Loucy (cell line): Measurements from ENCODE around the gene ARHGAP31.

ENCODE experiments used
- H2AFZ ChIP-seq: fragments of 200-600 bp; sonication (generic); 2 replicates; pipeline ENCODE4 v1.6.0; 2016; ENCODE audit warnings: antibody characterized with exemption, mild to moderate bottlenecking, low read length, moderate library complexity
- H3F3A ChIP-seq: fragments of 200-600 bp; 2 replicates; pipeline ENCODE4 v1.6.0; 2016; ENCODE audit warnings: antibody characterized with exemption, low read depth, mild to moderate bottlenecking
- H3K27me3 ChIP-seq: fragments of 200-600 bp; sonication (generic); 2 replicates; pipeline ENCODE4 v1.6.1; 2014; ENCODE audit warnings: low read length, mild to moderate bottlenecking; ENCODE audit not compliant: insufficient read depth, poor library complexity, severe bottlenecking
- H3K36me3 ChIP-seq: fragments of 200-600 bp; sonication (generic); 2 replicates; pipeline ENCODE4 v1.6.1; 2016; ENCODE audit warnings: low read length; ENCODE audit not compliant: insufficient read depth
- H3K4me1 ChIP-seq: fragments of 200-600 bp; sonication (generic); 2 replicates; pipeline ENCODE4 v1.5.1; 2014; ENCODE audit warnings: low read length, mild to moderate bottlenecking; ENCODE audit not compliant: insufficient read depth, poor library complexity, severe bottlenecking
- H3K4me2 ChIP-seq: fragments of 200-600 bp; sonication (generic); 2 replicates; pipeline ENCODE4 v1.6.0; 2014; ENCODE audit warnings: antibody characterized with exemption, low read length, low read depth, mild to moderate bottlenecking; ENCODE audit not compliant: poor library complexity, severe bottlenecking
- H3K4me3 ChIP-seq: fragments of 200-600 bp; sonication (generic); 2 replicates; pipeline ENCODE4 v1.5.1; 2014; ENCODE audit warnings: low read length, mild to moderate bottlenecking, mixed read lengths; ENCODE audit not compliant: poor library complexity, severe bottlenecking
- H3K79me2 ChIP-seq: fragments of 200-600 bp; sonication (generic); 2 replicates; pipeline ENCODE4 v1.6.1; 2014; ENCODE audit warnings: low read length; ENCODE audit not compliant: insufficient read depth
- H3K9ac ChIP-seq: fragments of 200-600 bp; sonication (generic); 2 replicates; pipeline ENCODE4 v1.6.0; 2014; ENCODE audit warnings: mild to moderate bottlenecking, low read depth, low read length, moderate library complexity; ENCODE audit not compliant: poor library complexity, severe bottlenecking
- H3K9me2 ChIP-seq: fragments of 200-600 bp; sonication (generic); replicated peaks from 2 replicates; pipeline ENCODE4 v1.6.1; 2016; ENCODE audit warnings: low read depth, low read length, mixed read lengths
- H3K9me3 ChIP-seq: fragments of 200-600 bp; sonication (generic); 2 replicates; pipeline ENCODE4 v1.6.1; 2014; ENCODE audit warnings: mild to moderate bottlenecking, antibody characterized with exemption, low read length, low read depth; ENCODE audit not compliant: insufficient read depth
- H4K20me1 ChIP-seq: fragments of 200-600 bp; sonication (generic); 2 replicates; pipeline ENCODE4 v1.6.0; 2014; ENCODE audit warnings: antibody characterized with exemption, low read length, mild to moderate bottlenecking; ENCODE audit not compliant: insufficient read depth, poor library complexity, severe bottlenecking
- EZH2phosphoT487 ChIP-seq: fragments of 200-600 bp; IDR thresholded peaks from 2 replicates; pipeline ENCODE4 v1.6.1; 2018; ENCODE audit warnings: antibody characterized with exemption, mild to moderate bottlenecking, moderate library complexity, borderline replicate concordance
- TF ChIP-seq, protein P1 (sequence below): fragments of 200-600 bp; sonication (generic); conservative IDR thresholded peaks from 2 replicates; pipeline ENCODE4 v1.5.1; 2014; ENCODE audit warnings: mild to moderate bottlenecking, antibody characterized with exemption, low read length

ARHGAP31 gene

DNA sequence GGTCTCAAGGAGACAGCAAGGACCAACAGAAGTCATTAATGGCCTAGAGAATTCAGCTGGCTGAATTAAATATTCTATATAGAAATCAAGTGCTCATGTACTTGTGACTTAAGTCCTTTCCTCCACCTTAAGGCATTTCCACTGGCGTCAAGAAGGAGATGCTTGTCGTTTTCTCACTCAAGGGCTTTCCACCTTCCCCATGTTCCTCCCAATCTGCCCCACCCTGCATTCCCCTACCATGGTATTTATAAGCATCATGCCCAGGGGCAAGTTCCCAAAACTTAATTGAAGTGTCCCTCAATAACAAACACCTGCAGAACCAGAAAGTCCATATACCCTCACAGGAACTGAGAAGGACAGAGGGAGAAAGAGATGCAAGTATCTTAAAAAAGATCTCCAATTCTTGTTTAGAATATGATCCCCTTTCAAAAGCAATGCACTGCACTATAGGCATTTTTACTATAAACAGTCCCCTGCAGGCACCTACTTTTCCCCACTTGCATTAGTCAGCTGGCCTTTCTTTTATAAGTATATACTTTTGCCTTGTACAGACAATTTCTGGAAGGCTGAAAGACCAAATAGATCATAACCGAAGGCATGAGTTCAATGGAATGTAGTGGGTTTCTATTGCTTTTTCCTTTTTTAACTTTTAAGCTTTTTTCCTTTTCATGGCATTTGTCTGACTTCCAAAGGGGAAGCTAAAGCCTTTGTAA is 139.6 kb downstream of the ARHGAP31 start:
- Histone ChIP-seq H3K9me2 (no peaks in the 10 kb centered on the region), H4K20me1 (no peaks in the 10 kb centered on the region), H3K9me3 (0 out of 2 replicates have a peak, but pooled peaks cover 4% of the 10 kb centered on the region), H3K27me3 (no peaks in the 10 kb centered on the region), H3K36me3 (peaks cover 87% of the 10 kb centered on the region; the same call in 1 of the 2 replicates), H2AFZ (no peak overlapping the region), H3F3A (no peaks in the 10 kb centered on the region), H3K4me2 (no peak overlapping the region), H3K9ac (no peak overlapping the region), H3K4me3 (no peak overlapping the region), H3K79me2 (no peaks in the 10 kb centered on the region), H3K4me1 (no peaks in the 10 kb centered on the region)
- TF ChIP-seq EZH2phosphoT487 = no peak
- TF ChIP-seq, protein P1, sequence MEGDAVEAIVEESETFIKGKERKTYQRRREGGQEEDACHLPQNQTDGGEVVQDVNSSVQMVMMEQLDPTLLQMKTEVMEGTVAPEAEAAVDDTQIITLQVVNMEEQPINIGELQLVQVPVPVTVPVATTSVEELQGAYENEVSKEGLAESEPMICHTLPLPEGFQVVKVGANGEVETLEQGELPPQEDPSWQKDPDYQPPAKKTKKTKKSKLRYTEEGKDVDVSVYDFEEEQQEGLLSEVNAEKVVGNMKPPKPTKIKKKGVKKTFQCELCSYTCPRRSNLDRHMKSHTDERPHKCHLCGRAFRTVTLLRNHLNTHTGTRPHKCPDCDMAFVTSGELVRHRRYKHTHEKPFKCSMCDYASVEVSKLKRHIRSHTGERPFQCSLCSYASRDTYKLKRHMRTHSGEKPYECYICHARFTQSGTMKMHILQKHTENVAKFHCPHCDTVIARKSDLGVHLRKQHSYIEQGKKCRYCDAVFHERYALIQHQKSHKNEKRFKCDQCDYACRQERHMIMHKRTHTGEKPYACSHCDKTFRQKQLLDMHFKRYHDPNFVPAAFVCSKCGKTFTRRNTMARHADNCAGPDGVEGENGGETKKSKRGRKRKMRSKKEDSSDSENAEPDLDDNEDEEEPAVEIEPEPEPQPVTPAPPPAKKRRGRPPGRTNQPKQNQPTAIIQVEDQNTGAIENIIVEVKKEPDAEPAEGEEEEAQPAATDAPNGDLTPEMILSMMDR = no peak

- Histone ChIP-seq H3K4me1 (no peaks in the 10 kb centered on the region), H3K4me3 (no peak overlapping the region), H4K20me1 (no peaks in the 10 kb centered on the region), H3K36me3 (peaks cover 78% of the 10 kb centered on the region; the same call in 1 of the 2 replicates), H3K9ac (no peak overlapping the region), H2AFZ (no peak overlapping the region), H3K79me2 (no peaks in the 10 kb centered on the region), H3K9me2 (no peaks in the 10 kb centered on the region), H3K9me3 (no peaks in the 10 kb centered on the region), H3K4me2 (no peak overlapping the region), H3K27me3 (no peaks in the 10 kb centered on the region), H3F3A (no peaks in the 10 kb centered on the region)
- TF ChIP-seq EZH2phosphoT487 = no peak
- TF ChIP-seq, protein P1 = no peak
Observed at GRCh38 chr3:119434703-119435102, 140.5 kb downstream of the ARHGAP31 start.

- no peak overlapping the region for H3K4me3 ChIP-seq
- no peak for TF ChIP-seq EZH2phosphoT487
- TF ChIP-seq, protein P1 = no peak
- no peaks in the 10 kb centered on the region for H3K9me3 ChIP-seq
- no peaks in the 10 kb centered on the region for H3F3A ChIP-seq
- H3K79me2 ChIP-seq = no peaks in the 10 kb centered on the region
- H3K9ac ChIP-seq = no peak overlapping the region
- no peaks in the 10 kb centered on the region for H3K27me3 ChIP-seq
- H2AFZ ChIP-seq = no peak overlapping the region
- no peak overlapping the region for H3K4me2 ChIP-seq
- no peaks in the 10 kb centered on the region for H4K20me1 ChIP-seq
- H3K36me3 ChIP-seq = peaks cover 64% of the 10 kb centered on the region; the same call in 1 of the 2 replicates
- H3K9me2 ChIP-seq = no peaks in the 10 kb centered on the region
- no peaks in the 10 kb centered on the region for H3K4me1 ChIP-seq
Observed at GRCh38 chr3:119436977-119437376, 142.8 kb downstream of the ARHGAP31 start.
